ENCODE measurements around the gene CTNNB1.

CTNNB1 gene

DNA sequence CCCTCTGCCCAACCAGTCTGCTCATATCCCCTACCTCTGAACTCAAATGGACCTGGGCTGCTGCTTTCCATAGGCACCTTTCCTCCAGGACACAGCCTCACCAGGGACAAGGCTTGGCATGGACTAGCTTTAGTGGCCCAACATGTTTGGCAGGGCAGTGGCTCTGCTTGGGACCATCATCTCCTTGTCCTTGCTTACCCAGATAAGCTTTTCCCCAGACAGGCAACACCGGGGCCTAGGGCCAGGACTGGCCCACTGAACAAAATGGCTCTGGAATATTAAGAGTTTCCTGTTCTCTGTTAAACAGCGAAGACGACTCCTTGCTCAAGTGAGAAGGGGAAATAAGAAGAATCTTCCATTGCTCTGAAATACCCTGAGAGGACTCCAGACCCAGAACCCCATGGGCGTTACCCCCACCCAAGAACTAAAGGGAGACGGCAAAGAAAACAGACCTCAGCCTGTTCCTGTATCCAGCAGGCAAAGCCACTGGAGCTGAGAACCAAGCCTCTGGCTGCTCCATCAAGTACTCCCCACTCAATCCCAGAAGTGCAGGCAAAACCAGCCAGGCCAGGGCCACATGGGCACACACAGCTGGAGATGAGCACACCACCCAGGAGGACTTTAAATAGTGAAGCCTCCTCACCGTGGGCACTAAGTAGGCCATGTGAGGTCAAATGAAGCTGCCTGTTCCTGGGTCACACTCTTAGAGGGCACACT, 45.5 kb downstream of the CTNNB1 start:
- DNase-seq (ENCODE audit: low read depth in 2 of 2): no peak
- no peak for TF ChIP-seq CTCF (IDR thresholded peaks at IDR 0.05; ENCODE audit: low read depth, low read length)
- no peak overlapping the region for H3K4me3 ChIP-seq (replicated peaks in 1 of 2; ENCODE audit: low read depth in 2 of 2, low read length in 2 of 2)

DNA sequence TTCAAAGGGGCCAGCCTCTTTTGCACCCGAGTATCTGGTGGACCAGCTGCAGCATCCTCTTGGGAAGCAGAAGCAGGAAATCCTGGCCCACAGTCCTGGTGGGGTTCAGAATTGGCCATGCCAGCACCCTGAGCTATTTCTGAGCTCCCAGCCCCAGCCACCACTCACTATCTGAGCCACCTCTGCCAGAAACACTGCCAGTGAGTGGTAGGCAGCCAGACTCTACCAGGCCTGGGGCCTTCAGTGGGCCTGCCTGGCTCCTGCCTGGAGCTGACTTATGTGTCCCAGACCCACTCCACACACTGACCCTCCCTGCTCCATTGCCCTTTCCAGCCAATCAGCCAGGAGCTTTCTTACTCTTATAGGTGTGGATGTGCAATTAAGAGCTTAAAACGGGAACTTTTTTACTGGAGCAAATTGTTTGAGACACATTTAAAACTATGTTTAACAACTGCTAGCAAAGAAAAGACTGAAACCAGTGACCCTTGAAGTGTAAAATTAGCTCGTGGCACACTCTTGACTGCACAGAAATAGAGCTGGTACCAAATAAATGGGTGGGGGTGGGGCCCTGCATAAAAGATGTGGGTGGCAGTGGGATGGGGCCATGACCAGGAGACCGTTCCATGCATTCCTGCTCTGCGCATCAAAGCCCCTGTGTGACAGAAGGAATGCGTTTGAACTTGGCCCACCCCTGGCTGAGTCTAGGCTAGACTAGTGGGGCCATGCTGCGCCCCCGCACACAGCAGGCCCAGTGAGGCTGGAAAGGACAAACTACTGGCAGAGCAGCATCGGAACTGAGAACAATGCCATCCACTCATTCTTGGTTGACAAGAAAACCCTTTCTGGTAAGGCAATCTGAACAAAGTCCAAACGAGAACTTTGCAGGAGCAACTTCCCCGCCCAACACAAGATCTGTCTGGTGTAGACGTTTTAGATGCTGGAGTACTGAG, 48.0 kb downstream of the CTNNB1 start:
- no peak overlapping the region for H3K4me3 ChIP-seq (replicated peaks in 1 of 2; ENCODE audit: low read depth in 2 of 2, low read length in 2 of 2)
- no peak for DNase-seq (ENCODE audit: low read depth in 2 of 2)
- no peak for TF ChIP-seq CTCF (IDR thresholded peaks at IDR 0.05; ENCODE audit: low read depth, low read length)

GRCh38 chr3:41248525-41248924, 49.2 kb downstream of the CTNNB1 start:
- no peak overlapping the region for H3K4me3 ChIP-seq (replicated peaks in 1 of 2; ENCODE audit: low read depth in 2 of 2, low read length in 2 of 2)
- TF ChIP-seq CTCF (IDR thresholded peaks at IDR 0.05; ENCODE audit: low read depth, low read length): no peak
- DNase-seq (ENCODE audit: low read depth in 2 of 2): no peak

DNA sequence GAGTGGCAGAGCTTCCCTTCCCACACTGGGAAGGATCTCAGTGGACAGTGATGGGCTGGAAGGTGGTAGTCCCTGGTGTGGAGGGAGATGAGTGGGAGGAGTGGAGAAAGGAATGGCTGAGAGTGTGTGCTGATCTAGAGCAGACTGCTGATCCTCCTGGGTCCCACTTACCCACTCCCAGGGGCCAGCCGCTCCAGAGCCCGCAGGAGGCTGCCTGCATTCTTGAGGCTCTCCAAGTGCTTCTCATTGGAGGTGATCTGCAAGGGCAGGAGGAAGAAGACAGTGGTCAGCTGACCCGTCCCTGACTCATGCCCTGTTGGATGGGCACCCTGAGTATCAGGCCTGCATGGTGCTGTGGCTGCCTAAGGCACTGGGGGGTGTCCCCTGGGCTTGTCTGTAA, 50.0 kb downstream of the CTNNB1 start:
- TF ChIP-seq CTCF (IDR thresholded peaks at IDR 0.05; ENCODE audit: low read depth, low read length): no peak
- H3K4me3 ChIP-seq (replicated peaks in 1 of 2; ENCODE audit: low read depth in 2 of 2, low read length in 2 of 2): no peak overlapping the region
- no peak for DNase-seq (ENCODE audit: low read depth in 2 of 2)

DNA sequence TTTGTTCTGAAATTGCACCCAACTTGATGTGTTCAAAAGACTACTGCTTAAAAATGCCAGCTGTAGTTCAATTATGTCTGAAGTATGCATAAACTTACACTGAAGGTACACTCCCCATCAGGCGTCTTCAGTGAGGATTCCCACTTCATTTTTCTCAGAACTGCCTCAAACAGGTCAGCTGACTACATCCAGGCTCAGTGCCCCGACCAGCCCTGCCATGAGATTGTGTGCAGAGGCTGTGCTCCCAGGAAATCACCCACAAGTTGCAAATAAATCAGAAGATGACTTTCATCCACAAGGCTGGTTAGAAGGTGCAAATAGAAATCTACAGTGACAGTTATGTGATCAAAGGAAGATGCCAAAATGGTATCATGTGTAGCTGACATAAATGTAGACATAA, 51.5 kb downstream of the CTNNB1 start:
- no peak overlapping the region for H3K4me3 ChIP-seq (replicated peaks in 1 of 2; ENCODE audit: low read depth in 2 of 2, low read length in 2 of 2)
- DNase-seq (ENCODE audit: low read depth in 2 of 2): no peak
- TF ChIP-seq CTCF (IDR thresholded peaks at IDR 0.05; ENCODE audit: low read depth, low read length): no peak

- TF ChIP-seq CTCF (IDR thresholded peaks at IDR 0.05; ENCODE audit: low read depth, low read length): no peak
- DNase-seq (ENCODE audit: low read depth in 2 of 2): no peak
- H3K4me3 ChIP-seq (replicated peaks in 1 of 2; ENCODE audit: low read depth in 2 of 2, low read length in 2 of 2): no peak overlapping the region
These were observed 52.3 kb downstream of the CTNNB1 start for GRCh38 chr3:41251593-41251992.

Measured in cardiac fibroblast (primary cell).